Mesendoderm (in vitro differentiated cells): Measurements from ENCODE around the gene RNF13.
"Not testable (repeated sequence)": the region's sequence is repeated elsewhere in the genome, so short reads cannot be mapped to it uniquely, and the experiment has no call there.

Source experiments
- DNase-seq: peaks from one replicate; pipeline ENCODE4 v3.0.0; 2013
- H2AK5ac ChIP-seq: 2 replicates; pipeline ENCODE4 v1.6.1; 2013; ENCODE audit warnings: low read length, inconsistent platforms
- H2BK120ac ChIP-seq: 2 replicates; pipeline ENCODE4 v1.6.1; 2013; ENCODE audit warnings: low read depth, mild to moderate bottlenecking, low read length, moderate library complexity, mixed read lengths
- H2BK15ac ChIP-seq: replicated peaks from 2 replicates; pipeline ENCODE4 v1.6.1; 2013; ENCODE audit warnings: low read depth, mild to moderate bottlenecking, moderate library complexity
- H2BK5ac ChIP-seq: 2 replicates; pipeline ENCODE4 v1.6.1; 2013; ENCODE audit warnings: low read length, inconsistent platforms
- H3K18ac ChIP-seq: 2 replicates; pipeline ENCODE4 v1.6.1; 2013; ENCODE audit warnings: mild to moderate bottlenecking, low read length, mixed read lengths
- H3K23ac ChIP-seq: one replicate; pipeline ENCODE4 v1.6.1; 2013; ENCODE audit warnings: low read length
- H3K27ac ChIP-seq: 2 replicates; pipeline ENCODE4 v1.5.1; 2013; ENCODE audit warnings: low read depth, mild to moderate bottlenecking, inconsistent platforms, low read length, moderate library complexity
- H3K27me3 ChIP-seq: 2 replicates; pipeline ENCODE4 v1.6.1; 2013; ENCODE audit warnings: low read length, control low read depth, mild to moderate bottlenecking, inconsistent platforms; ENCODE audit not compliant: insufficient read depth, poor library complexity
- H3K36me3 ChIP-seq: 2 replicates; pipeline ENCODE4 v1.6.1; 2013; ENCODE audit warnings: low read length, inconsistent platforms; ENCODE audit not compliant: control insufficient read depth, insufficient read depth
- H3K4ac ChIP-seq: one replicate; pipeline ENCODE4 v1.6.1; 2013; ENCODE audit warnings: low read depth, mild to moderate bottlenecking, low read length, moderate library complexity
- H3K4me1 ChIP-seq: 2 replicates; pipeline ENCODE4 v1.6.1; 2013; ENCODE audit warnings: low read depth, low read length, inconsistent platforms; ENCODE audit not compliant: control insufficient read depth
- H3K4me2 ChIP-seq: 2 replicates; pipeline ENCODE4 v1.6.1; 2013; ENCODE audit warnings: low read length
- H3K4me3 ChIP-seq: 2 replicates; pipeline ENCODE4 v1.5.1; 2013; ENCODE audit warnings: mild to moderate bottlenecking, low read length
- H3K56ac ChIP-seq: one replicate; pipeline ENCODE4 v1.6.1; 2013; ENCODE audit warnings: low read length
- H3K79me1 ChIP-seq: 2 replicates; pipeline ENCODE4 v1.6.1; 2013; ENCODE audit warnings: low read length, inconsistent platforms
- H3K79me2 ChIP-seq: 2 replicates; pipeline ENCODE4 v1.6.1; 2013; ENCODE audit warnings: mild to moderate bottlenecking, low read length; ENCODE audit not compliant: control insufficient read depth, insufficient read depth
- H3K9ac ChIP-seq: 2 replicates; pipeline ENCODE4 v1.6.1; 2013; ENCODE audit warnings: low read length, inconsistent platforms
- H4K5ac ChIP-seq: one replicate; pipeline ENCODE4 v1.6.1; 2013; ENCODE audit warnings: low read length
- H4K8ac ChIP-seq: one replicate; pipeline ENCODE4 v1.6.1; 2013; ENCODE audit warnings: low read depth, mild to moderate bottlenecking, control low read depth, low read length, moderate library complexity
- WGBS: extraction: QIAGEN DNeasy Blood & Tissue Kit; methylation state at CpG from one replicate; pipeline ENCODE4 v1.1.7; 2013; ENCODE audit warnings: low lambda C conversion rate, missing lambda C conversion rate; ENCODE audit not compliant: insufficient coverage; ENCODE audit errors: extremely low coverage; 5-methylcytosine and 5-hydroxymethylcytosine counted together

RNF13 gene

GRCh38 chr3:149934524-149934923 lies 121.5 kb downstream of the RNF13 start:
- H3K9ac ChIP-seq = no peak overlapping the region

GRCh38 chr3:149936812-149937230 lies 123.8 kb downstream of the RNF13 start:
- H2BK5ac ChIP-seq = no peak overlapping the region
- no peak overlapping the region for H3K4me3 ChIP-seq
- no peaks in the 10 kb centered on the region for H3K27me3 ChIP-seq
- no peak overlapping the region for H3K23ac ChIP-seq
- H3K4me2 ChIP-seq = no peak overlapping the region
- H3K56ac ChIP-seq = no peak overlapping the region
- no peak overlapping the region for H3K27ac ChIP-seq
- no CpG with 5 or more reads among the region's 7 CpGs for WGBS
- H3K4me1 ChIP-seq = no peaks in the 10 kb centered on the region
- H3K36me3 ChIP-seq = no peaks in the 10 kb centered on the region
- no peak overlapping the region for H3K18ac ChIP-seq
- H2AK5ac ChIP-seq = no peak overlapping the region
- peak; percentile 90 for DNase-seq
- no peak overlapping the region for H2BK15ac ChIP-seq
- H3K4ac ChIP-seq = no peak overlapping the region
- no peaks in the 10 kb centered on the region for H3K79me2 ChIP-seq
- no peak overlapping the region for H4K8ac ChIP-seq
- no peak overlapping the region for H3K9ac ChIP-seq
- H2BK120ac ChIP-seq = no peak overlapping the region
- H4K5ac ChIP-seq = no peak overlapping the region
- H3K79me1 ChIP-seq = no peaks in the 10 kb centered on the region

More at GRCh38 chr3:149934524-149934923, 121.5 kb downstream of the RNF13 start:
- H3K4me3 ChIP-seq = no peak overlapping the region
- H3K18ac ChIP-seq = no peak overlapping the region
- no peak overlapping the region for H3K56ac ChIP-seq
- no peaks in the 10 kb centered on the region for H3K79me1 ChIP-seq
- H4K8ac ChIP-seq = no peak overlapping the region
- no peak overlapping the region for H2AK5ac ChIP-seq
- no peak overlapping the region for H3K4me2 ChIP-seq
- no peak for DNase-seq
- no peaks in the 10 kb centered on the region for H3K36me3 ChIP-seq
- H3K4me1 ChIP-seq = no peaks in the 10 kb centered on the region
- H4K5ac ChIP-seq = no peak overlapping the region
- no peaks in the 10 kb centered on the region for H3K27me3 ChIP-seq
- H3K23ac ChIP-seq = no peak overlapping the region
- H3K27ac ChIP-seq = no peak overlapping the region
- no peak overlapping the region for H2BK120ac ChIP-seq
- no peaks in the 10 kb centered on the region for H3K79me2 ChIP-seq
- H2BK15ac ChIP-seq = no peak overlapping the region
- H3K4ac ChIP-seq = no peak overlapping the region
- H2BK5ac ChIP-seq = no peak overlapping the region

- not testable (repeated sequence) for H3K18ac ChIP-seq, H2BK5ac ChIP-seq, H3K79me2 ChIP-seq, H2BK15ac ChIP-seq, H3K4me3 ChIP-seq, H3K9ac ChIP-seq, H3K4ac ChIP-seq, H3K4me1 ChIP-seq, H4K8ac ChIP-seq, H3K56ac ChIP-seq, H3K4me2 ChIP-seq, H2BK120ac ChIP-seq, DNase-seq, H3K23ac ChIP-seq, H2AK5ac ChIP-seq, H4K5ac ChIP-seq, H3K27me3 ChIP-seq, H3K79me1 ChIP-seq, H3K36me3 ChIP-seq, H3K27ac ChIP-seq
- no CpG with 5 or more reads among the region's 3 CpGs for WGBS
These were observed 125.5 kb downstream of the RNF13 start for GRCh38 chr3:149938392-149939055.

- H3K4me2 ChIP-seq = no peak overlapping the region
- H2BK5ac ChIP-seq = no peak overlapping the region
- H3K23ac ChIP-seq = no peak overlapping the region
- no peak overlapping the region for H2BK15ac ChIP-seq
- H3K9ac ChIP-seq = no peak overlapping the region
- no peaks in the 10 kb centered on the region for H3K27me3 ChIP-seq
- H4K8ac ChIP-seq = no peak overlapping the region
- DNase-seq = no peak
- no peaks in the 10 kb centered on the region for H3K4me1 ChIP-seq
- H3K56ac ChIP-seq = no peak overlapping the region
- no peak overlapping the region for H3K4me3 ChIP-seq
- H3K79me1 ChIP-seq = no peaks in the 10 kb centered on the region
- H2BK120ac ChIP-seq = no peak overlapping the region
- no peaks in the 10 kb centered on the region for H3K36me3 ChIP-seq
- H3K18ac ChIP-seq = no peak overlapping the region
- H4K5ac ChIP-seq = no peak overlapping the region
- H3K4ac ChIP-seq = no peak overlapping the region
- no peak overlapping the region for H2AK5ac ChIP-seq
- no peak overlapping the region for H3K27ac ChIP-seq
- no CpG with 5 or more reads among the region's 2 CpGs for WGBS
- H3K79me2 ChIP-seq = no peaks in the 10 kb centered on the region
These were observed 128.2 kb downstream of the RNF13 start for GRCh38 chr3:149941186-149941585.

- H2BK120ac ChIP-seq = no peak overlapping the region
- H4K5ac ChIP-seq = no peak overlapping the region
- H3K36me3 ChIP-seq = no peaks in the 10 kb centered on the region
- H3K4ac ChIP-seq = no peak overlapping the region
- H3K18ac ChIP-seq = no peak overlapping the region
- H2AK5ac ChIP-seq = no peak overlapping the region
- H4K8ac ChIP-seq = no peak overlapping the region
- no peaks in the 10 kb centered on the region for H3K79me2 ChIP-seq
- no peak overlapping the region for H3K4me3 ChIP-seq
- no peak overlapping the region for H2BK15ac ChIP-seq
- WGBS = no CpG with 5 or more reads among the region's 1 CpG
- no peak overlapping the region for H3K27ac ChIP-seq
- no peaks in the 10 kb centered on the region for H3K4me1 ChIP-seq
- H2BK5ac ChIP-seq = no peak overlapping the region
- H3K9ac ChIP-seq = no peak overlapping the region
- no peak for DNase-seq
- H3K56ac ChIP-seq = no peak overlapping the region
- no peak overlapping the region for H3K4me2 ChIP-seq
- no peaks in the 10 kb centered on the region for H3K27me3 ChIP-seq
- no peaks in the 10 kb centered on the region for H3K79me1 ChIP-seq
- H3K23ac ChIP-seq = no peak overlapping the region
These were observed 128.9 kb downstream of the RNF13 start for GRCh38 chr3:149941946-149942345.

GRCh38 chr3:149942409-149942808 lies 129.4 kb downstream of the RNF13 start:
- Histone ChIP-seq H4K8ac (no peak overlapping the region), H3K27ac (no peak overlapping the region), H3K4me2 (no peak overlapping the region), H3K4ac (no peak overlapping the region), H4K5ac (no peak overlapping the region), H2BK5ac (no peak overlapping the region), H3K27me3 (no peaks in the 10 kb centered on the region), H3K36me3 (no peaks in the 10 kb centered on the region), H3K4me3 (no peak overlapping the region), H3K56ac (no peak overlapping the region), H3K23ac (no peak overlapping the region), H3K79me1 (no peaks in the 10 kb centered on the region), H3K79me2 (no peaks in the 10 kb centered on the region), H3K18ac (no peak overlapping the region), H2BK15ac (no peak overlapping the region), H3K4me1 (no peaks in the 10 kb centered on the region), H2BK120ac (no peak overlapping the region), H3K9ac (no peak overlapping the region), H2AK5ac (no peak overlapping the region)
- no peak for DNase-seq
